CD4-positive, alpha-beta T cell (primary cell): ENCODE data around the gene TFPI. TPM values are rescaled to one million over a fixed set of nuclear protein-coding genes. Genes with fewer than 3 reads are reported as not detected.

Experiments
- ATAC-seq: fragments of 200-7000 bp; cut with Tn5 transposase; one replicate; pipeline ENCODE4 v1.10.0; 2022; ENCODE audit warnings: mild to moderate bottlenecking; ENCODE audit not compliant: poor library complexity
- CTCF ChIA-PET: fragments of 350-600 bp; sonication (Branson Sonifier 250); formaldehyde crosslinking; loops from one replicate; lab custom pipeline; 2021; ENCODE audit warnings: antibody characterized with exemption, inconsistent platforms; lab: Charles Lee
- POLR2A ChIA-PET: fragments of 350-600 bp; sonication (Branson Sonifier 250); formaldehyde crosslinking; loops from one replicate; lab custom pipeline; 2021; ENCODE audit warnings: antibody characterized with exemption, inconsistent platforms; lab: Charles Lee
- DNase-seq, 14 experiments: peaks; one replicate each; pipeline ENCODE4 v3.0.0-alpha.2; 2013 to 2020; ENCODE audit warnings: mixed read lengths in 2 of 14
- H3K27ac ChIP-seq, 2 donors: one replicate each; pipeline versions ENCODE4 v1.5.1 to v1.7.0; 2013; ENCODE audit warnings: low read length in 2 of 2, low read depth in 1 of 2, mild to moderate bottlenecking in 1 of 2
- H3K27me3 ChIP-seq, 2 experiments: 1 replicate in 1 of 2; 2 replicates in 1 of 2; pipeline versions ENCODE4 v1.6.1 to v1.7.0; 2013; ENCODE audit warnings: low read length in 2 of 2, control low read depth in 1 of 2, mild to moderate bottlenecking in 1 of 2, moderate library complexity in 1 of 2; ENCODE audit not compliant: insufficient read depth in 2 of 2, control insufficient read depth in 1 of 2
- H3K36me3 ChIP-seq: one replicate; pipeline ENCODE4 v1.6.1; 2013; ENCODE audit warnings: low read length, control low read depth; ENCODE audit not compliant: insufficient read depth
- H3K4me1 ChIP-seq: one replicate; pipeline ENCODE4 v1.6.1; 2013; ENCODE audit warnings: low read length, control low read depth; ENCODE audit not compliant: insufficient read depth
- H3K4me3 ChIP-seq: one replicate; pipeline ENCODE4 v1.5.1; 2013; ENCODE audit warnings: mild to moderate bottlenecking, low read length, moderate library complexity
- H3K9me3 ChIP-seq, 2 experiments: 1 replicate in 1 of 2; 2 replicates in 1 of 2; pipeline versions ENCODE4 v1.6.1 to v1.7.0; 2013; ENCODE audit warnings: low read length in 2 of 2, mild to moderate bottlenecking in 2 of 2, control low read depth in 1 of 2, moderate library complexity in 1 of 2; ENCODE audit not compliant: control insufficient read depth in 1 of 2, insufficient read depth in 1 of 2
- H3K27ac Mint-ChIP-seq: one replicate; pipeline ENCODE4 v1.8.0; 2020; ENCODE audit warnings: mixed read lengths
- H3K27me3 Mint-ChIP-seq: one replicate; pipeline ENCODE4 v1.8.0; 2021; ENCODE audit warnings: mixed read lengths
- H3K36me3 Mint-ChIP-seq: one replicate; pipeline ENCODE4 v1.8.0; 2021; ENCODE audit warnings: low read depth, mixed read lengths
- H3K4me1 Mint-ChIP-seq: one replicate; pipeline ENCODE4 v1.8.0; 2021; ENCODE audit warnings: low read depth, mixed read lengths
- H3K4me3 Mint-ChIP-seq: one replicate; pipeline ENCODE4 v1.8.0; 2020; ENCODE audit warnings: mild to moderate bottlenecking, mixed read lengths
- H3K9me3 Mint-ChIP-seq: one replicate; pipeline ENCODE4 v1.8.0; 2020; ENCODE audit warnings: mixed read lengths
- intact Hi-C, 2 experiments: fragments of 100-400 bp; cut with DNase I in 1 of 2; cut with micrococcal nuclease in 1 of 2; formaldehyde crosslinking; loops; one replicate each; pipeline versions ENCODE4 v1.15.1 to v1.9.0; 2023 to 2025; cut with DNase I, micrococcal nuclease
- total RNA-seq, 174 experiments: library from RNA in 2 of 174; stranded (reverse) in 2 of 174; gene quantifications; one replicate each; pipeline ENCODE4 v1.2.3 and lab custom pipeline; 2021 to 2026
- TF ChIP-seq, protein P1 (sequence below): fragments of 200-600 bp; IDR thresholded peaks from one replicate; pipeline ENCODE4 v1.8.0; 2022; ENCODE audit warnings: antibody characterized with exemption, mild to moderate bottlenecking

TFPI gene
- total RNA-seq, 2 experiments from 2014 or later: 0.17 TPM; not detected in 1

DNA sequence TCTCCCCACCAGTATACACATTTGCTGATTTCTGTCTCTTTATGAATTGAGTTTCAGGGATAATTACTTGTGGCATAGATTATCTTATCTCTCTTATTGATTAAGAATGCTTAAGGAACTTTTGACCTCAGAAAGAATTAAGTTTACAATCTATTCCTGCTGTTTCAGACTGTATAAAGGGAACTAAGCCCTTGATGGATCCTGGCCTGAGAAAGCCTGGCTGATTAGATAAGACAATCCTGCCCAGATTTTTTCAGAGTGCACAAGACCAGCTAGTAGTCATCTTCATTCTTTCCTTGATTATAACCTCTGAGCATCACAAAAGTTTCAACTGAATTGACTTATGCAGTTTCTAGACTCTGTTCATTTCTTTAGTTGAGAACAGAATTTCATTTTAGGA lies 22.7 kb upstream of the TFPI start:
- TF ChIP-seq, protein P1, sequence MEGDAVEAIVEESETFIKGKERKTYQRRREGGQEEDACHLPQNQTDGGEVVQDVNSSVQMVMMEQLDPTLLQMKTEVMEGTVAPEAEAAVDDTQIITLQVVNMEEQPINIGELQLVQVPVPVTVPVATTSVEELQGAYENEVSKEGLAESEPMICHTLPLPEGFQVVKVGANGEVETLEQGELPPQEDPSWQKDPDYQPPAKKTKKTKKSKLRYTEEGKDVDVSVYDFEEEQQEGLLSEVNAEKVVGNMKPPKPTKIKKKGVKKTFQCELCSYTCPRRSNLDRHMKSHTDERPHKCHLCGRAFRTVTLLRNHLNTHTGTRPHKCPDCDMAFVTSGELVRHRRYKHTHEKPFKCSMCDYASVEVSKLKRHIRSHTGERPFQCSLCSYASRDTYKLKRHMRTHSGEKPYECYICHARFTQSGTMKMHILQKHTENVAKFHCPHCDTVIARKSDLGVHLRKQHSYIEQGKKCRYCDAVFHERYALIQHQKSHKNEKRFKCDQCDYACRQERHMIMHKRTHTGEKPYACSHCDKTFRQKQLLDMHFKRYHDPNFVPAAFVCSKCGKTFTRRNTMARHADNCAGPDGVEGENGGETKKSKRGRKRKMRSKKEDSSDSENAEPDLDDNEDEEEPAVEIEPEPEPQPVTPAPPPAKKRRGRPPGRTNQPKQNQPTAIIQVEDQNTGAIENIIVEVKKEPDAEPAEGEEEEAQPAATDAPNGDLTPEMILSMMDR: no peak
- H3K27me3 ChIP-seq: no peaks in the 10 kb centered on the region
- H3K27ac ChIP-seq: no peak overlapping the region
- H3K36me3 ChIP-seq: no peaks in the 10 kb centered on the region
- Mint-ChIP-seq H3K9me3 (peaks cover 5% of the 10 kb centered on the region), H3K36me3 (no peaks in the 10 kb centered on the region), H3K27ac (no peak overlapping the region), H3K27me3 (no peaks in the 10 kb centered on the region), H3K4me1 (peaks cover 5% of the 10 kb centered on the region), H3K4me3 (no peak overlapping the region)
- no peaks in the 10 kb centered on the region for H3K9me3 ChIP-seq
- ChIA-PET POLR2A (no interaction called here), CTCF (no interaction called here)
- no peak overlapping the region for H3K4me3 ChIP-seq
- intact Hi-C loops: loop anchor here in 1 of 2 experiments (5.0 kb wide), 1 partner anchor 935 kb away; no protein-coding TSS in a partner anchor
- H3K4me1 ChIP-seq: no peaks in the 10 kb centered on the region
- no peak for DNase-seq
- ATAC-seq: no peak

DNA sequence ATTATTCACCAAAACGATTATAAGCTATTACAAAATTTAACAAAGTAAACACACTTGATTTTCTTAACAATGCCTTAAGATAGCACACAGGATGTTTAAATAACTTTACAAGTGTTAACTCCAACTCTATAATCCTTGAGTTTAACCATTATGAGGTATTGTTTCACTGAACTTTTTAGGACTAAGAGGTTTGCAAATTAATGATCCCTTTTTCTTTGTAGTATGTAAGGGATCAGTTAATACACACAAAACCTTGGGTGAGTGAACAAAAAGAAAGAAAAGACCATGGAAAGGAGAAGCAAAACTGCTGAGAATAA lies 21.5 kb upstream of the TFPI start:
- ATAC-seq (no peak), DNase-seq (no peak)
- Histone ChIP-seq H3K27me3 (no peaks in the 10 kb centered on the region), H3K36me3 (no peaks in the 10 kb centered on the region), H3K9me3 (no peaks in the 10 kb centered on the region), H3K4me1 (no peaks in the 10 kb centered on the region), H3K4me3 (no peak overlapping the region), H3K27ac (no peak overlapping the region)
- H3K36me3 Mint-ChIP-seq: no peaks in the 10 kb centered on the region
- TF ChIP-seq, protein P1: no peak
- intact Hi-C loops: loop anchor here in 1 of 2 experiments (5.0 kb wide), 1 partner anchor 937 kb away; no protein-coding TSS in a partner anchor
- peaks cover 5% of the 10 kb centered on the region for H3K9me3 Mint-ChIP-seq
- ChIA-PET CTCF (no interaction called here), POLR2A (no interaction called here)
- no peaks in the 10 kb centered on the region for H3K4me1 Mint-ChIP-seq
- no peak overlapping the region for H3K4me3 Mint-ChIP-seq
- H3K27me3 Mint-ChIP-seq: no peaks in the 10 kb centered on the region
- H3K27ac Mint-ChIP-seq: no peak overlapping the region

DNA sequence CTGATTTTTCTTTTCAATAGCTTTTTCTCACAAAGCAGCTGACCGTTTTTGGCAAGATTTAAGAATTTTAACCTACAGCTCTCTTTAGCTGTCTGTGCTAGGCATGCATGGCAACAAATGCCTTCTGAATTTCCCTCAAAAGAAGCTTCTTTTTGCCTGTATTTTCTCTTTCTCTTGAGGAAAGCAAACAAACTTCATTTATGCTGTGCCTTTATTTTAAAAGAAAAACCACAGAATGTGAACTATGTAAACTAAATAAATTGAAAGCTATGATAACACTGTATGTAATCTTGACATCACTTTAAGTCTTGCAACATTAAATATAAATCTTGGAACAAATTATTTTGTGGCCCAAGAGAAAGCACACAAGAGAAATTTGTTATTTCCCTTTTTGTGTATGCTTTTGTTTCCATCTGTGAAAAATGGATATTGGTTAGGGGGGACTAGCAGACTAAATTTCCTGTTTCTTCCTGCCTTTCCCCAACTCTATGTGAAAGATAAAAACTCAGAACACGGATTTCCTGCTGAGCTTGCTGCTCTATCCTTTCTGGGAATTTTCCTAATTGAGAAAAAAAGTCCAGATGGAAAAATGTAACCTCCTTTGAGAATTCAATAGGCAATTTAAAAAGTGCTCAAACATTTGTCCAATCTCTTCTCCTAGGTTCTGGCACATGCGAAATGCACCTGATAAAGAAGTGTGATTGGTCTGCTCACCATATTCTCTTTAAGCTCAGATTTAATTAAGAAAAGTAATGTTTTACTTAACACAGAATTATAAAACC lies 20.9 kb upstream of the TFPI start:
- H3K36me3 Mint-ChIP-seq: no peaks in the 10 kb centered on the region
- intact Hi-C loops: loop anchor here in 1 of 2 experiments (5.0 kb wide), 1 partner anchor 937 kb away; no protein-coding TSS in a partner anchor
- no peak overlapping the region for H3K4me3 Mint-ChIP-seq
- POLR2A ChIA-PET: no interaction called here
- Histone ChIP-seq H3K4me1 (no peaks in the 10 kb centered on the region), H3K4me3 (no peak overlapping the region), H3K27ac (no peak overlapping the region), H3K27me3 (no peaks in the 10 kb centered on the region), H3K9me3 (no peaks in the 10 kb centered on the region), H3K36me3 (no peaks in the 10 kb centered on the region)
- no peak overlapping the region for H3K27ac Mint-ChIP-seq
- DNase-seq (no peak), ATAC-seq (no peak)
- no peaks in the 10 kb centered on the region for H3K4me1 Mint-ChIP-seq
- H3K27me3 Mint-ChIP-seq: no peaks in the 10 kb centered on the region
- peaks cover 5% of the 10 kb centered on the region for H3K9me3 Mint-ChIP-seq
- CTCF ChIA-PET: no interaction called here
- TF ChIP-seq, protein P1: no peak
